ENCODE results near the gene PCNX2.

Gene PCNX2

GRCh38 chr1:233256789-233257188 lies 38.7 kb downstream of the PCNX2 start:
- DNase-seq: no peak

GRCh38 chr1:233256191-233256590 lies 39.3 kb downstream of the PCNX2 start:
- DNase-seq: no peak

- DNase-seq: no peak
These were observed 40.4 kb downstream of the PCNX2 start for GRCh38 chr1:233255145-233255544.

GRCh38 chr1:233253832-233254331 lies 41.6 kb downstream of the PCNX2 start:
- DNase-seq: no peak

GRCh38 chr1:233253231-233253831 lies 42.2 kb downstream of the PCNX2 start:
- DNase-seq: no peak

- no peak for DNase-seq
These were observed 43.1 kb downstream of the PCNX2 start for GRCh38 chr1:233252441-233252840.

GRCh38 chr1:233251201-233251720 lies 44.3 kb downstream of the PCNX2 start:
- no peak for DNase-seq

- DNase-seq: no peak
These were observed 47.5 kb downstream of the PCNX2 start for GRCh38 chr1:233248014-233248413.

GRCh38 chr1:233246965-233247364 lies 48.6 kb downstream of the PCNX2 start:
- DNase-seq: no peak

GRCh38 chr1:233245191-233245765 lies 50.2 kb downstream of the PCNX2 start:
- DNase-seq: no peak

GRCh38 chr1:233244183-233244582 lies 51.3 kb downstream of the PCNX2 start:
- DNase-seq: no peak

- no peak for DNase-seq
These were observed 52.6 kb downstream of the PCNX2 start for GRCh38 chr1:233242827-233243483.

- no peak for DNase-seq
These were observed 53.8 kb downstream of the PCNX2 start for GRCh38 chr1:233241759-233242158.

- no peak for DNase-seq
These were observed 54.5 kb downstream of the PCNX2 start for GRCh38 chr1:233240829-233241682.

- no peak for DNase-seq
These were observed 55.2 kb downstream of the PCNX2 start for GRCh38 chr1:233240371-233240770.

- no peak for DNase-seq
These were observed 56.6 kb downstream of the PCNX2 start for GRCh38 chr1:233238884-233239431.

- DNase-seq: no peak
These were observed 57.9 kb downstream of the PCNX2 start for GRCh38 chr1:233237647-233238046.

- no peak for DNase-seq
These were observed 62.0 kb downstream of the PCNX2 start for GRCh38 chr1:233233508-233234040.

GRCh38 chr1:233230011-233230410 lies 65.5 kb downstream of the PCNX2 start:
- no peak for DNase-seq

GRCh38 chr1:233229288-233229687 lies 66.2 kb downstream of the PCNX2 start:
- DNase-seq: no peak

GRCh38 chr1:233227930-233228465 lies 67.5 kb downstream of the PCNX2 start:
- DNase-seq: no peak

GRCh38 chr1:233224311-233224710 lies 71.2 kb downstream of the PCNX2 start:
- DNase-seq: no peak
